Heart left ventricle (tissue), 13 donors: ENCODE results near the gene FRS2.

ENCODE experiments used
- CTCF ChIP-seq, 12 donors: fragments of 200-600 bp; sonication (generic) in 4 of 12; IDR thresholded peaks; one replicate each; pipeline versions ENCODE4 v1.5.0 to v1.8.0; 2018 to 2022; ENCODE audit warnings: antibody characterized with exemption in 12 of 12, mild to moderate bottlenecking in 5 of 12
- POLR2A ChIP-seq, 2 donors: fragments of 450-650 bp; IDR thresholded peaks; one replicate each; pipeline ENCODE4 v1.6.1; 2017; ENCODE audit warnings: antibody characterized with exemption in 2 of 2, mild to moderate bottlenecking in 2 of 2, moderate library complexity in 2 of 2
- donor health status: ischemic (EF 13 %, LVEDD 7.1; RV severe dilation, severe dysfunction).
- donor health status: DM: no; HTN: yes; CAD: no.
- donor health status: DM: no; HTN: no; CAD: no.
- donor health status: ischemic (EF 25% LVEDD 6.9; RV normal size, moderate dysfunction).
- donor health status: ischemic (EF 25% LVEDD 5.7; RV mildly dilated, moderate dysfunction).
- donor health status: ischemic (EF 35%, LVEDD 5.7; RV mildly dilated, moderate dysfunction).
- donor health status: nonischemic (EF 11% LVEDD 7.7; RV severe dilation, severe dysfunction).
- donor health status: DM: yes; HTN: yes; CAD: no.
- donor health status: PGD.
- donor health status: ischemic (EF 29% LVEDD 5.4; RV normal size, mild dysfunction).
- donor health status: nonischemic (EF 23%, LVEDD 6.1; RV moderate dilation, normal function).

- TF ChIP-seq POLR2A (IDR thresholded peaks at IDR 0.05), result no peak
- TF ChIP-seq CTCF (IDR thresholded peaks at IDR 0.05), result no peak
Observed at GRCh38 chr12:69471667-69472385, 1.6 kb downstream of the FRS2 start.
